Stomach (tissue), 9 donors: ENCODE results near the gene LPIN2. TPM values are rescaled to one million over a fixed set of nuclear protein-coding genes. Genes with fewer than 3 reads are reported as not detected.

ENCODE experiments used
- DNase-seq, 2 donors: peaks; one replicate each; pipeline versions ENCODE4 v3.0.0 to v3.0.0-alpha.2; 2013 to 2019
- H3K27ac ChIP-seq, 5 donors: fragments of 200-600 bp in 4 of 5; sonication (generic) in 4 of 5; one replicate each; pipeline ENCODE4 v1.5.1; 2013 to 2019; ENCODE audit warnings: mild to moderate bottlenecking in 1 of 5, moderate library complexity in 1 of 5
- H3K27me3 ChIP-seq, 3 donors: fragments of 200-600 bp; sonication (generic); one replicate each; pipeline ENCODE4 v1.5.1; 2017 to 2019; ENCODE audit warnings: mixed run types in 1 of 3
- H3K36me3 ChIP-seq, 4 donors: fragments of 200-600 bp; sonication (generic); 1 replicate in 3 of 4; 2 replicates in 1 of 4; pipeline ENCODE4 v1.5.1; 2016 to 2019
- H3K4me1 ChIP-seq, 4 donors: fragments of 200-600 bp; sonication (generic); one replicate each; pipeline ENCODE4 v1.5.1; 2016 to 2019
- H3K4me3 ChIP-seq, 4 donors: fragments of 200-600 bp; sonication (generic) in 3 of 4; one replicate each; pipeline ENCODE4 v1.5.1; 2016 to 2019; ENCODE audit warnings: mild to moderate bottlenecking in 1 of 4
- H3K9me3 ChIP-seq, 4 donors: fragments of 200-600 bp; sonication (generic); one replicate each; pipeline ENCODE4 v1.5.1; 2016 to 2019
- CTCF ChIP-seq, 7 experiments: fragments of 450-650 bp in 4 of 7; fragments of 200-600 bp in 3 of 7; sonication (generic) in 3 of 7; IDR thresholded peaks; one replicate each; pipeline ENCODE4 v1.5.1; 2016 to 2019; ENCODE audit warnings: antibody characterized with exemption in 7 of 7, control low read depth in 2 of 7, mild to moderate bottlenecking in 1 of 7
- EP300 ChIP-seq: sonication (generic); formaldehyde crosslinking; IDR thresholded peaks from one replicate; pipeline ENCODE4 v1.6.1; 2017; ENCODE audit warnings: antibody characterized with exemption
- POLR2A ChIP-seq, 4 donors: fragments of 450-650 bp; IDR thresholded peaks; one replicate each; pipeline ENCODE4 v1.6.1; 2016; ENCODE audit warnings: antibody characterized with exemption in 4 of 4, control low read depth in 2 of 4, mild to moderate bottlenecking in 1 of 4, moderate library complexity in 1 of 4
- POLR2AphosphoS5 ChIP-seq, 3 donors: sonication (generic); formaldehyde crosslinking; IDR thresholded peaks; one replicate each; pipeline ENCODE4 v1.6.1; 2016; ENCODE audit warnings: antibody characterized with exemption in 3 of 3
- WGBS, 5 donors: extraction: QIAGEN DNeasy Blood & Tissue Kit in 3 of 5; methylation state at CpG; one replicate each; pipeline versions ENCODE4 v1.1.5 to v1.1.7; 2013 to 2018; 5-methylcytosine and 5-hydroxymethylcytosine counted together
- intact Hi-C: fragments of 100-400 bp; cut with DNase I; formaldehyde crosslinking; loops from one replicate; pipeline ENCODE4 v1.15.1; 2023; ENCODE audit warnings: low total_unique reads
- polyA plus RNA-seq, 3 donors: library from polyadenylated mRNA; stranded (reverse); fragments of 200-250 nt; gene quantifications; one replicate each; pipeline ENCODE4 v1.2.3, GENCODE V29; 2013
- total RNA-seq, 5 donors: library from RNA; depleted of rRNA; stranded (reverse); fragments of >200 nt; gene quantifications; one replicate each; pipeline versions ENCODE4 v1.1.0 to v1.2.3, GENCODE V29; 2014 to 2016
- donor health status: healthy with polysubstance abuse.
- donor health status: Bipolar disorder and iron deficiency.
- donor health status: healthy.

The LPIN2 gene
- total and polyA plus RNA-seq, 8 donors: 4.0 to 86.8 (median 13.0) TPM

DNA sequence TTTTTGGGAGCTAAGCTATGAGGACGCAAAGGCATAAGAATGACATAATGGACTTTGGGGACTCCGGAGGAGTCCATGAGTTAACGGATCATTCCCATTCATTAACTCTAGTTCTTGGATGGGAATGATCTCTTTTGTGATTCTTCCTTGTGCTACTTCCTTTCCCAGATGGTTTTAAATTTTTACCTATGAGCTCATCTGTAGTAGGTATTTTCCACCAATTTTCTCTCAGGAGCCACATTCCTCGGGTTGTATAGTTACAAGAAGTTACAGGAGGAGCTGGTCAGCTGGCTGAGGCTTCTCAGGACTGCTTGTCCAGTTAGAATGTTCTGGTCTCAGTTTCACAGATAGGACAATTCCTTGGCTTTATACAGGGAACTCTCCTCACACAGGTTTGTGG lies 42.9 kb upstream of the LPIN2 start:
- no peaks in the 10 kb centered on the region for H3K9me3 ChIP-seq
- TF ChIP-seq POLR2A (IDR thresholded peaks at IDR 0.05) (no peak), CTCF (IDR thresholded peaks at IDR 0.05) (no peak), EP300 (no peak), POLR2AphosphoS5 (IDR thresholded peaks at IDR 0.05) (no peak)
- H3K4me1 ChIP-seq: peaks cover 0 to 70% (median 31%) of the 10 kb centered on the region in 4 donors
- DNase-seq: no peak
- no peaks in the 10 kb centered on the region for H3K36me3 ChIP-seq
- no peak overlapping the region for H3K4me3 ChIP-seq
- intact Hi-C loops: no loop called here
- peak overlapping the region in 1 of 5 donors; percentile 34 for H3K27ac ChIP-seq
- no peaks in the 10 kb centered on the region for H3K27me3 ChIP-seq
- WGBS, 5 donors: 79 to 81% (median 81%) methylated on average over 4 of the region's 4 CpGs

DNA sequence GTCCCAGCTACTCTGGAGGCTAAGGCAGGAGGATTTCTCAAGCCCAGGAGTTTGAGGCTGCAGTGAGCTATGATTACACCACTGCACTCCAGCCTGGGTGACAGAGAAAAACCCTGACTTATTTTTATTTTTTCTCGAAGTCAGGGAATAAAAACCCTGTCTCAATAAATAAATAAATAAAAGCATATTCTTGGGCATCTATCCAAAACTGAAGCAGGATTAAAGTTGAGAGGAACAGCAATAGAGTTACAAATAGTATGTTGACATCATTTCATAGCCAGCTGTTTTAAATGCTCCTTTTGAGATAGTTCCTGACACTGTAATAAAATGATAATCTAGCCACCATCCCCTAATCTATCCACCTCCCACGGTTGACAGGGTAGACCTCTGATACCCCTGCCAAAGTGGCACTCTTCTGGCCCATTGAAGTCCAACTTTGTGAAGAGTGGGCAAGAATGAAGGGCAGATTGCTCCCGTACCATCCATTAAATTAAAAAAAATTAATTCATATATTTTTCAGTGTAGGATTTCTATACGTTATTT lies 42.3 kb upstream of the LPIN2 start:
- TF ChIP-seq POLR2AphosphoS5 (IDR thresholded peaks at IDR 0.05) (no peak), CTCF (IDR thresholded peaks at IDR 0.05) (no peak)
- no peaks in the 10 kb centered on the region for H3K9me3 ChIP-seq
- H3K36me3 ChIP-seq: no peaks in the 10 kb centered on the region
- H3K27ac ChIP-seq: no peak overlapping the region
- intact Hi-C loops: no loop called here
- 59 to 68% (median 63%) methylated on average over 4 of the region's 4 CpGs for WGBS, 5 donors
- H3K27me3 ChIP-seq: no peaks in the 10 kb centered on the region
- DNase-seq: no peak
- H3K4me1 ChIP-seq: peaks cover 0 to 65% (median 31%) of the 10 kb centered on the region in 4 donors
- H3K4me3 ChIP-seq: no peak overlapping the region

- Histone ChIP-seq H3K36me3 (no peaks in the 10 kb centered on the region), H3K9me3 (no peaks in the 10 kb centered on the region)
- 86 to 98% (median 92%) methylated on average over 3 of the region's 3 CpGs for WGBS, 5 donors
These were observed 41.8 kb upstream of the LPIN2 start for GRCh38 chr18:3054780-3055179.

GRCh38 chr18:3054214-3054613 lies 41.3 kb upstream of the LPIN2 start:
- H3K27me3 ChIP-seq: no peaks in the 10 kb centered on the region
- intact Hi-C loops: no loop called here
- H3K27ac ChIP-seq: no peak overlapping the region
- H3K4me3 ChIP-seq: no peak overlapping the region
- TF ChIP-seq EP300: no peak
- no peak for TF ChIP-seq CTCF (IDR thresholded peaks at IDR 0.05)
- no peak for TF ChIP-seq POLR2AphosphoS5 (IDR thresholded peaks at IDR 0.05)
- no peak for TF ChIP-seq POLR2A (IDR thresholded peaks at IDR 0.05)
- H3K9me3 ChIP-seq: no peaks in the 10 kb centered on the region
- peaks cover 0 to 57% (median 28%) of the 10 kb centered on the region in 4 donors for H3K4me1 ChIP-seq
- no peaks in the 10 kb centered on the region for H3K36me3 ChIP-seq
- no peak for DNase-seq
- 94 to 99% (median 97%) methylated on average over 6 of the region's 6 CpGs for WGBS, 5 donors

More at GRCh38 chr18:3054780-3055179, 41.8 kb upstream of the LPIN2 start:
- Histone ChIP-seq H3K27me3 (no peaks in the 10 kb centered on the region), H3K4me1 (peaks cover 0 to 60% (median 28%) of the 10 kb centered on the region in 4 donors), H3K27ac (no peak overlapping the region), H3K4me3 (no peak overlapping the region)
- intact Hi-C loops: no loop called here
- DNase-seq: no peak
- no peak for TF ChIP-seq POLR2AphosphoS5 (IDR thresholded peaks at IDR 0.05)

DNA sequence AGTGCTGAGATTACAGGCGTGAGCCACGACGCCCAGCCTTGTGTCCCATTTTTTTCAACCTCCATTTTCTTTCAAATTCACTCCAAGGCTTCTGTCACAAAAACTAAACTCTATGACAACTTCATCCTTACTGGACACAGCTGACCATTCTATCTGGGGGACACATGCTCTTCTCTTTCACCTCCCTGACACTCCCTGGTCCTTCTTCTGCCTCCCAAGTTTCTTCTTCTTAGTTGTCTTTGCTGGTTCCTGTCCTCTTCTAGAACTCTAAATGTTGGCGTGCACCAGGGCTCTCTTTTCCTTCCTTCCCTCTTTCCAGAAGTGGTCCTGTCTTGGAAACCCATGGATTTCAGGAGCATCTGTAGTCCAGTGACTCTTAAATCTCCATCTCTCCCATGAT lies 40.1 kb upstream of the LPIN2 start:
- 82 to 95% (median 94%) methylated on average over 4 of the region's 4 CpGs for WGBS, 5 donors
- H3K9me3 ChIP-seq: no peaks in the 10 kb centered on the region
- intact Hi-C loops: no loop called here
- H3K4me1 ChIP-seq: peaks cover 0 to 52% (median 28%) of the 10 kb centered on the region in 4 donors
- no peaks in the 10 kb centered on the region for H3K27me3 ChIP-seq
- H3K4me3 ChIP-seq: no peak overlapping the region
- no peak for DNase-seq
- TF ChIP-seq POLR2A (IDR thresholded peaks at IDR 0.05) (no peak), POLR2AphosphoS5 (IDR thresholded peaks at IDR 0.05) (no peak), CTCF (IDR thresholded peaks at IDR 0.05) (no peak), EP300 (no peak)
- H3K27ac ChIP-seq: peak overlapping the region; percentile 75 to 90 (median 79)
- H3K36me3 ChIP-seq: no peaks in the 10 kb centered on the region
